Measurements from ENCODE around the gene TMEM232. TPM values are rescaled to one million over a fixed set of nuclear protein-coding genes. Genes with fewer than 3 reads are reported as not detected.

The TMEM232 gene
- total RNA-seq, 4 donors from 2014 or later = 0.82 TPM; not detected in 3

DNA sequence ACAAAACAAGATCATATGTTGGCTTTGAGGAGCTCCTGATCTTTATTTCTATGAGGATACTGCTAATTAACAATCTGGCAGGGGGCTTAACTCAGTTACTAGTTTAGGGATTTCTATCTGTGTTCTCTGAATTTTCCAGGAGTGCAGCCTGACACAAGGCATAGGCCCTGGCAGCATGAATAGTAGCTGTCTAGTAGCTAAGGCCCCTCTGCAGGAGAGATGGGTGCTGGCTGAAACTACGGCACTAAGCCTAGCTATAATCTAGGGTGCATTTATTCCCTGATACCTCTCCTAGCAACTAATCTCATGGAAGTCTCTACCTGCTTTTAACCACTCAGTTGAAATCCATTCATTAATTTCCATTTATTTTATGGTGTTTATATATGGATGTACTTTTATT lies 268.2 kb downstream of the TMEM232 start:
- intact Hi-C loops (cut with DNase I; ENCODE audit: low total_unique reads) (no loop called here), in situ Hi-C loops (cut with MboI; ENCODE audit: low sequenced_read_pairs in 4 of 4) (no loop called here)
- ATAC-seq (no peak), DNase-seq (no peak)
- H3K4me1 ChIP-seq = no peaks in the 10 kb centered on the region
- no peaks in the 10 kb centered on the region for H3K36me3 ChIP-seq
- no peaks in the 10 kb centered on the region for H3K27me3 ChIP-seq
- no peaks in the 10 kb centered on the region for H3K9me3 ChIP-seq
- no peak overlapping the region for H3K4me3 ChIP-seq
- no peak overlapping the region for H3K27ac ChIP-seq
- TF ChIP-seq, protein P1, sequence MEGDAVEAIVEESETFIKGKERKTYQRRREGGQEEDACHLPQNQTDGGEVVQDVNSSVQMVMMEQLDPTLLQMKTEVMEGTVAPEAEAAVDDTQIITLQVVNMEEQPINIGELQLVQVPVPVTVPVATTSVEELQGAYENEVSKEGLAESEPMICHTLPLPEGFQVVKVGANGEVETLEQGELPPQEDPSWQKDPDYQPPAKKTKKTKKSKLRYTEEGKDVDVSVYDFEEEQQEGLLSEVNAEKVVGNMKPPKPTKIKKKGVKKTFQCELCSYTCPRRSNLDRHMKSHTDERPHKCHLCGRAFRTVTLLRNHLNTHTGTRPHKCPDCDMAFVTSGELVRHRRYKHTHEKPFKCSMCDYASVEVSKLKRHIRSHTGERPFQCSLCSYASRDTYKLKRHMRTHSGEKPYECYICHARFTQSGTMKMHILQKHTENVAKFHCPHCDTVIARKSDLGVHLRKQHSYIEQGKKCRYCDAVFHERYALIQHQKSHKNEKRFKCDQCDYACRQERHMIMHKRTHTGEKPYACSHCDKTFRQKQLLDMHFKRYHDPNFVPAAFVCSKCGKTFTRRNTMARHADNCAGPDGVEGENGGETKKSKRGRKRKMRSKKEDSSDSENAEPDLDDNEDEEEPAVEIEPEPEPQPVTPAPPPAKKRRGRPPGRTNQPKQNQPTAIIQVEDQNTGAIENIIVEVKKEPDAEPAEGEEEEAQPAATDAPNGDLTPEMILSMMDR (IDR thresholded peaks at IDR 0.05 in 4 of 5, conservative IDR thresholded peaks at IDR 0.05 in 1 of 5) = no peak
- no peak for TF ChIP-seq POLR2A (IDR thresholded peaks at IDR 0.05)

DNA sequence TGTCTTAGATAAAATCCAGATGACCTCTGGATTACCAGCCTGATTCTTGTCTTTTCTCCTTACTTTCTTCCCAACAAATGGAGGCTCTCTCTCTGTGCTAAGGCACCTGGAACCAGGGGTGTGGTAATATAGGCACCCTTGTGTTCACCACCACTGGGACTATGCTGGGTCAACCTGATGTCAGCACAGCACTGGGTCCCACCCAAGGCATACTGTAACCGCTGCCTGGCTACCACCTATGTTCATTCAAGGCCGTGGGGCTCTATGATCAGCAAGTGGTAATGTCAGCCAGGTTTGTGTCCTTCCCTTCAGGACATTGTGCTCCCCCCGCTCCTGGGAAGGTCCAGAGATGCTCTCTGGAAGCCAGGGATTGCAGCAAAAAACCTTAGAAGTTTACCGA lies 283.6 kb downstream of the TMEM232 start:
- Histone ChIP-seq H3K27me3 (no peaks in the 10 kb centered on the region), H3K36me3 (no peaks in the 10 kb centered on the region), H3K9me3 (no peaks in the 10 kb centered on the region), H3K4me1 (peaks cover 7 to 12% of the 10 kb centered on the region in 2 donors), H3K27ac (no peak overlapping the region), H3K4me3 (no peak overlapping the region)
- DNase-seq = no peak
- no peak for ATAC-seq
- no peak for TF ChIP-seq POLR2A (IDR thresholded peaks at IDR 0.05)
- in situ Hi-C loops (cut with MboI; ENCODE audit: low sequenced_read_pairs in 4 of 4) (loop anchor here in 1 of 4 donors (25.0 kb wide), 1 partner anchor 169 kb away; no protein-coding TSS in a partner anchor), intact Hi-C loops (cut with DNase I; ENCODE audit: low total_unique reads) (no loop called here)

DNA sequence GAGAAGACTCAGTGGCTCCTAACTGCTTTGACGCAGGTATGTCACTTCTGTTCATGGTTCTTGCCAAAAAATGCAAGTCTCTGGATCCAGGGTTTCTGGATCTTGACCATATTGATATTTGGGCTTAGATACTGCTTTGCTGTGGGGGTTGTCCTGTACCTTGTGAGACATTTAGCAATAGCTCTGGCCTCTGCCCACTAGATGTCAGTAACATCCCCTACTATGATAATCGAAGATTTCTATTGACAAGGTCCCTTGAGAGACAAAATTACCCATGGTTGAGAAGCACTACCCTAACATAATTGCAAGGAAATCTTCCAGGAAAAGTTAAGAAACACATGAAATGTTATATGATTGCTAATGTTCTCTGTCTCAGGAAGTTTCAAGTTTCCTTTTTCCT lies 285.4 kb downstream of the TMEM232 start:
- DNase-seq (no peak), ATAC-seq (peak in 1 of 2 donors; percentile 66)
- Histone ChIP-seq H3K9me3 (no peaks in the 10 kb centered on the region), H3K4me1 (peaks cover 7 to 12% of the 10 kb centered on the region in 2 donors), H3K36me3 (no peaks in the 10 kb centered on the region), H3K4me3 (no peak overlapping the region), H3K27ac (no peak overlapping the region), H3K27me3 (no peaks in the 10 kb centered on the region)
- TF ChIP-seq, protein P1 (IDR thresholded peaks at IDR 0.05 in 4 of 5, conservative IDR thresholded peaks at IDR 0.05 in 1 of 5) = peak in 2 of 5 experiments; percentile 9 to 40
- TF ChIP-seq POLR2A (IDR thresholded peaks at IDR 0.05) = no peak
- in situ Hi-C loops (cut with MboI; ENCODE audit: low sequenced_read_pairs in 4 of 4) = loop anchor here in 1 of 4 donors (25.0 kb wide), 1 partner anchor 171 kb away; no protein-coding TSS in a partner anchor
- intact Hi-C loops (cut with DNase I; ENCODE audit: low total_unique reads) = loop anchor here (2.0 kb wide), 1 partner anchor 184 kb away; no protein-coding TSS in a partner anchor

DNA sequence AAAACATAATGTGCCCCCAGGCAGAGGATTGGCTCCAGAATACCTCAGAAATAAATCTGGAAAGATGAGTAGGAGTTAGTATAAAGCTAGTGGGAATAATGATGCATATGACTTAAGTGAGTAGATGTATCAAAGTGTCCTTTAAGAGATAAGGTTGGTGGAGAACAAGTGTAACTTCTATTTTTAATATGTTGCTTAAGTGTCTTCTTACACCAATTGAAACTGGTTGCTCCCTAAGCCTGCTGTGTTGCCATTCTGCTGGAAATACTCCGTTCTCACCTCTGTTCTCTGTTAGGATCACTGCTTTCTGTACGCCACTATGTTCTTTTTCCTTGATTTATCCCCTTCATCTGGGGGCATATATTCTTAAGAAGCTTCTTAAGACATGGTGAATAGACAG lies 286.4 kb downstream of the TMEM232 start:
- H3K27ac ChIP-seq = peak overlapping the region in 1 of 4 donors; percentile 2
- H3K27me3 ChIP-seq = no peaks in the 10 kb centered on the region
- no peak overlapping the region for H3K4me3 ChIP-seq
- in situ Hi-C loops (cut with MboI; ENCODE audit: low sequenced_read_pairs in 4 of 4) = loop anchor here in 1 of 4 donors (25.0 kb wide), 1 partner anchor 172 kb away; no protein-coding TSS in a partner anchor
- ATAC-seq (peak; percentile 62 to 81), DNase-seq (no peak)
- intact Hi-C loops (cut with DNase I; ENCODE audit: low total_unique reads) = loop anchor here (1.0 to 2.0 kb wide), 2 partner anchors 150 to 185 kb away; no protein-coding TSS in a partner anchor
- no peaks in the 10 kb centered on the region for H3K36me3 ChIP-seq
- peaks cover 7 to 12% of the 10 kb centered on the region in 2 donors for H3K4me1 ChIP-seq
- TF ChIP-seq, protein P1 (IDR thresholded peaks at IDR 0.05 in 4 of 5, conservative IDR thresholded peaks at IDR 0.05 in 1 of 5) = no peak
- TF ChIP-seq POLR2A (IDR thresholded peaks at IDR 0.05) = no peak
- H3K9me3 ChIP-seq = no peaks in the 10 kb centered on the region

DNA sequence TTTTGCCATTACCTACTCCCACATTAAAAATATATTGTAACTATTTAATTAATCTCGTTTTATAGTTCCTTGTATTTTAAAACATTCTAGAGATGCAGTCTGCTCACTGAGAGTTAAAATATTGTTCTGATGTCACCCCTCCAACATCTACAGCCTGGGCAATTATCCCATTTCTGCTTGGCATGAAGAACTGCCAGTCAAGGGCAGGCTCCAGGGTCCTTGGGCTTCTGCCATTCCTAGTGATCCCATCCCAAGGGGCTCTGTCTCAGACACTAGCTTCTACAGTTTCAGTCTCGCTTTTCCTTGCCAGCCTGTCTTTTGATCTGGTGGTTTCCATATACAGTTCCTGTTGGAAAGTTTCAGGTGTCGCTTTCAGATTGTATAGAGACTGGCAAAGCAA lies 287.2 kb downstream of the TMEM232 start:
- peaks cover 7 to 12% of the 10 kb centered on the region in 2 donors for H3K4me1 ChIP-seq
- intact Hi-C loops (cut with DNase I; ENCODE audit: low total_unique reads) (no loop called here), in situ Hi-C loops (cut with MboI; ENCODE audit: low sequenced_read_pairs in 4 of 4) (loop anchor here in 1 of 4 donors (25.0 kb wide), 1 partner anchor 173 kb away; no protein-coding TSS in a partner anchor)
- no peak overlapping the region for H3K27ac ChIP-seq
- ATAC-seq (no peak), DNase-seq (no peak)
- no peak overlapping the region for H3K4me3 ChIP-seq
- no peaks in the 10 kb centered on the region for H3K36me3 ChIP-seq
- no peaks in the 10 kb centered on the region for H3K9me3 ChIP-seq
- H3K27me3 ChIP-seq = no peaks in the 10 kb centered on the region
- no peak for TF ChIP-seq POLR2A (IDR thresholded peaks at IDR 0.05)
- TF ChIP-seq, protein P1 (IDR thresholded peaks at IDR 0.05 in 4 of 5, conservative IDR thresholded peaks at IDR 0.05 in 1 of 5) = no peak
